ENCODE results near the gene TXNRD1. TPM values are rescaled to one million over a fixed set of nuclear protein-coding genes. Genes with fewer than 3 reads are reported as not detected.

TXNRD1 gene
- total RNA-seq, 4 donors from 2014 or later: 23.4 to 43.2 (median 35.6) TPM

- no peak for DNase-seq (ENCODE audit: low spot score in 2 of 2)
- 87 to 88% methylated on average over 6 of the region's 6 CpGs for WGBS, 2 donors
- TF ChIP-seq POLR2A (IDR thresholded peaks at IDR 0.05) (no peak), CTCF (IDR thresholded peaks at IDR 0.05) (no peak)
- no peak overlapping the region for H3K4me3 ChIP-seq (ENCODE audit: low read depth, poor library complexity, severe bottlenecking)
- intact Hi-C loops (cut with DNase I; ENCODE audit: low total_unique reads): no loop called here
Measured at GRCh38 chr12:104340925-104341611, 125.5 kb downstream of the TXNRD1 start.

DNA sequence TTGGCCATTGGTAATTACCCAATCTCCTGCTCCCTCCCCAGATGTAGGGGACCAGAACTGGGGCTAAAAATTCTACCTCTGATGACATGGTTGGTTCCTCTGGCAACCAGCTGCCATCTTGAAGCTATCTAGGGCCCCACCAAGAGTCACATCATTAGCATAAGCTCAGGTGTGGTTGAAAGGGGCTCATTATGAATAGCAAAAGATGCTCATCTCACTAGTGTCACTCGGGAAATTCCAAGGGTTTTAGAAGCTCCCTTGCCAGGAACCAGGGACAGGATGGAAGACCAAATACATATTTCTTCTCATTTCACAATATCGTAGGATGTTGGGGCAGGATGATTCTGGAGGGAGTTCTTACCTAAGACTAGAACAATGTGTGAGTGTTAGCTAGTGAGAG lies 126.6 kb downstream of the TXNRD1 start:
- no peak for DNase-seq (ENCODE audit: low spot score in 2 of 2)
- TF ChIP-seq CTCF (IDR thresholded peaks at IDR 0.05): no peak
- TF ChIP-seq POLR2A (IDR thresholded peaks at IDR 0.05): no peak
- intact Hi-C loops (cut with DNase I; ENCODE audit: low total_unique reads): no loop called here
- H3K4me3 ChIP-seq (ENCODE audit: low read depth, poor library complexity, severe bottlenecking): no peak overlapping the region
- WGBS, 2 donors: 92 to 95% methylated on average over 2 of the region's 2 CpGs

DNA sequence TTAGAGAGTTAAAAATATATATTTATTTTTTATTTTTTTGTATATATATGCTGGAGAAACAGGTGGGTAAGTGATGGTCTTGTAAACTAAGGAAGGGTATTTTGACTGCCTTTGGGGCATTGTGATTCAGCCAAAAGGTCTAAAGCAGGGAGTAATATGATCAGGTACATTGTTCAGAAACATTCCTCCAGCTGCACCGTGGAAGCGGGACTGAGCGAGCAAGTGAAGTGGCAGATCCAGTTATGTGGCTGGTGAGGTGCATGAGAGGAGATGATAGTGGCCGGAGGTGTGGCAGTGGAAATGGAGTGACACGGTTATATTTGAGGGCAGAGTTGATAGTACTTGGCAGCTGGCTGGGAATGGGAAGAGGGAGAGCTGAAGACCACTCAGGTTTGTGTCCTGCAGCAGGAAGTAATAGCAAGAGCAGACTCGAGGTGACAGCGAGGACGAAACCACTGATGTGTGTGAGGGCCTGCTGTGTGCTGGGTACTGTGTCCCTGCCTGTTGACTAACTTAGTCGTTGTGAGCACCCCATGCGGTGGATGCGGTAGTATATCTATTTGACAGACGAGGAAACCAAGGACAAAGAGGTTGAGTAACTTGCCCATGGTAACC lies 127.2 kb downstream of the TXNRD1 start:
- no peak overlapping the region for H3K4me3 ChIP-seq (ENCODE audit: low read depth, poor library complexity, severe bottlenecking)
- WGBS, 2 donors: 88 to 90% methylated on average over 12 of the region's 12 CpGs
- DNase-seq (ENCODE audit: low spot score in 2 of 2): no peak
- TF ChIP-seq CTCF (IDR thresholded peaks at IDR 0.05): no peak
- no peak for TF ChIP-seq POLR2A (IDR thresholded peaks at IDR 0.05)
- intact Hi-C loops (cut with DNase I; ENCODE audit: low total_unique reads): no loop called here

GRCh38 chr12:104344682-104345081 lies 129.1 kb downstream of the TXNRD1 start:
- intact Hi-C loops (cut with DNase I; ENCODE audit: low total_unique reads): no loop called here
- 89 to 92% methylated on average over 2 of the region's 2 CpGs for WGBS, 2 donors
- H3K4me3 ChIP-seq (ENCODE audit: low read depth, poor library complexity, severe bottlenecking): no peak overlapping the region
- TF ChIP-seq POLR2A (IDR thresholded peaks at IDR 0.05) (no peak), CTCF (IDR thresholded peaks at IDR 0.05) (no peak)
- DNase-seq (ENCODE audit: low spot score in 2 of 2): no peak

DNA sequence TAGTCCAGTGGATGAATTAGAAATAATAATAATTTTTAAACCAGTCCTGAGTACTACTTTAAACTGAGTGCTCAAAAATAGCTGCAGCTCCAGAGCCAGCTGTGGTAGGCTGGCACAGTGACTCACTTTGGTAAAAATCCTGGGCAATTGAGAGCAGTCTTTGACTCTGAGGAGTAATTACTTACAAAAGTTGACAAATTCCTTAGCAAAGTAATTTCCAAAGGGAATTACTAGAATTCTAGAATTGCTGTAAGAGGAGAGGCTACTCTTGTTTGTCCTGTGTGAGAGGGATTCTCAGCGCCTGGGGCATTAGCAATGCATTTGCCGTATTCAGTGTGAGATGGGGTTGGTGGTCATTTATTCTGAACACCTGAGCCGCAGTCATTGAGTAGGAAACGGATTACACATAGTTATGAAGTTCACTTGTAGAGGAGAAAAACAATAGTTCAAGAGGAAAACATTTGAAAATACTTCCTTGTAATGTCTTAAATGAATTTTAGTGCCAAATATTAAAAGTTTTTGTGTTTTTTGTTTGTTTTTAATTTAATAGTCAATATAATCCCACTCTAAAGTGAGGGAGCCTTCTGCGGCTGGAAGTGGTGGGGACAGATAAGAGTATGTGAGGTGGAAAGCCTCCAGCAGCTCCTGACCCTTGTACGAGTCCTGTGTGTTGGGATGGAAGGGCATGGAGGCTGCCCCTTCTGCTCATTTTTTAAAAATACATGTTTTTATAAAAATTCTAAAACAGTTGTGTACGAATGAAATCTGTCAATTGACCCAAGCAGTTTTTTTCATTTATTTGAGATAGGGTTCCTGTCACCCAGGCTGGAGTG lies 129.9 kb downstream of the TXNRD1 start:
- intact Hi-C loops (cut with DNase I; ENCODE audit: low total_unique reads): no loop called here
- no peak for TF ChIP-seq POLR2A (IDR thresholded peaks at IDR 0.05)
- TF ChIP-seq CTCF (IDR thresholded peaks at IDR 0.05): no peak
- H3K4me3 ChIP-seq (ENCODE audit: low read depth, poor library complexity, severe bottlenecking): no peak overlapping the region
- peak in 1 of 2 donors; percentile 5 for DNase-seq (ENCODE audit: low spot score in 2 of 2)
- 93 to 95% methylated on average over 7 of the region's 7 CpGs for WGBS, 2 donors

Measured in lower leg skin (tissue), 4 donors.